Karpas-422 (cell line): ENCODE results near the gene ZNF575. TPM values are rescaled to one million over a fixed set of nuclear protein-coding genes. Genes with fewer than 3 reads are reported as not detected.

Experiments used
- DNase-seq: peaks from one replicate; pipeline ENCODE4 v3.0.0-alpha.2; 2015
- H2AFZ ChIP-seq: fragments of 200-600 bp; sonication (generic); 2 replicates; pipeline ENCODE4 v1.6.1; 2014; ENCODE audit warnings: antibody characterized with exemption, low read length, mixed read lengths
- H3K27ac ChIP-seq: fragments of 200-600 bp; sonication (generic); 2 replicates; pipeline ENCODE4 v1.5.1; 2014; ENCODE audit warnings: mild to moderate bottlenecking, low read length, moderate library complexity
- H3K27me3 ChIP-seq: fragments of 200-600 bp; sonication (generic); 2 replicates; pipeline ENCODE4 v1.6.1; 2014; ENCODE audit warnings: low read length, mixed read lengths
- H3K36me3 ChIP-seq: fragments of 200-600 bp; sonication (generic); 2 replicates; pipeline ENCODE4 v1.6.1; 2014; ENCODE audit warnings: low read length, mixed read lengths; ENCODE audit not compliant: insufficient read depth
- H3K4me1 ChIP-seq: fragments of 200-600 bp; sonication (generic); 2 replicates; pipeline ENCODE4 v1.6.1; 2014; ENCODE audit warnings: mild to moderate bottlenecking, low read length, mixed read lengths
- H3K4me2 ChIP-seq: fragments of 200-600 bp; sonication (generic); 2 replicates; pipeline ENCODE4 v1.6.1; 2014; ENCODE audit warnings: low read length, low read depth, mild to moderate bottlenecking; ENCODE audit not compliant: poor library complexity, severe bottlenecking
- H3K4me3 ChIP-seq: fragments of 200-600 bp; sonication (generic); 2 replicates; pipeline ENCODE4 v1.5.1; 2014; ENCODE audit warnings: mild to moderate bottlenecking, antibody characterized with exemption, low read length, mixed read lengths
- H3K79me2 ChIP-seq: fragments of 200-600 bp; sonication (generic); 2 replicates; pipeline ENCODE4 v1.6.1; 2014; ENCODE audit warnings: mild to moderate bottlenecking, low read length, mixed read lengths
- H3K9ac ChIP-seq: fragments of 200-600 bp; sonication (generic); 2 replicates; pipeline ENCODE4 v1.6.0; 2014; ENCODE audit warnings: low read length
- H3K9me2 ChIP-seq: fragments of 200-600 bp; sonication (generic), shearing (Covaris generic); replicated peaks from 2 replicates; pipeline ENCODE4 v1.6.0; 2014; ENCODE audit warnings: mild to moderate bottlenecking, low read length, moderate library complexity; ENCODE audit not compliant: insufficient read depth
- H3K9me3 ChIP-seq: fragments of 300-700, 200-600 bp; sonication (generic); 2 replicates; pipeline ENCODE4 v1.6.1; 2014; ENCODE audit warnings: low read length, mixed read lengths
- H4K20me1 ChIP-seq: fragments of 200-600 bp; sonication (generic); 2 replicates; pipeline ENCODE4 v1.6.1; 2014; ENCODE audit warnings: mild to moderate bottlenecking, antibody characterized with exemption, low read length, low read depth; ENCODE audit not compliant: insufficient read depth
- total RNA-seq: library from RNA; depleted of rRNA; stranded (reverse); fragments of >200 nt; shearing (Covaris generic); gene quantifications from 2 replicates; pipeline ENCODE4 v1.2.3, GENCODE V29; 2014; ENCODE audit warnings: low replicate concordance

Gene ZNF575
- total RNA-seq, 1 experiment from 2014 or later: 0.34 TPM

DNA sequence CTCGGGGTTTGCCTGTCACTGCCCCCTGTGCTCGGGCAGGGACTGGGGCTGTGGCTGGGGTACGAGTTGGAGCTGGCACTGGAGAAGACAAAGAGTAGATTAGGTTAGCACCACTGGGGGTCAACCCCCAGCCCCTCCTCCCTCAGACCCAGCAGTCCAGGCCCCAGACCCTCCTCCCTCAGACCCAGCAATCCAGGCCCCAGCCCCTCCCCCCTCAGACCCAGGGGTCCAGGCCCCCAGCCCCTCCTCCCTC is 19.1 kb downstream of the ZNF575 start:
- no peaks in the 10 kb centered on the region for H3K36me3 ChIP-seq
- no peak overlapping the region for H2AFZ ChIP-seq
- no peak overlapping the region for H3K9ac ChIP-seq
- no peaks in the 10 kb centered on the region for H3K79me2 ChIP-seq
- H3K9me2 ChIP-seq: no peaks in the 10 kb centered on the region
- H4K20me1 ChIP-seq: no peaks in the 10 kb centered on the region
- H3K27ac ChIP-seq: no peak overlapping the region
- H3K4me3 ChIP-seq: no peak overlapping the region
- H3K4me2 ChIP-seq: no peak overlapping the region
- no peaks in the 10 kb centered on the region for H3K27me3 ChIP-seq
- H3K4me1 ChIP-seq: no peaks in the 10 kb centered on the region
- DNase-seq: no peak
- H3K9me3 ChIP-seq: no peaks in the 10 kb centered on the region

DNA sequence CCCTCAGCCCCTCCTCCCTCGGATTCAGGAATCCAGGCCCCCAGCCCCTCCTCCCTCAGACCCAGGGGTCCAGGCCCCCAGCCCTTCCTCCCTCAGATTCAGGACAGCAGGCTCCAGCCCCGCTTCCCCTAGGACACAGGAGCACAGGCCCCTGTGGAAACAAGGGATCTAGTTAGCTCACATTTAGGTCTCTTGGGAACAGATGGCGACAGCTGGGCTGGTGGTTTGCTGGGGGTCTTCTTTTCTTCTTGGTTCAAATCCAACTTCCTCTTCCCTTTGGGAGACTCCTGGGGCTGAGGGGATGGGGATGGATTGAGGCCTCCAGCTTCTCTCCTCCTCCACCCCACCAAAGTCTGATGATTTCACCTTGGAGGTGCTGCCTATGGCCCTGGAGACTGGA is 19.6 kb downstream of the ZNF575 start:
- no peaks in the 10 kb centered on the region for H3K36me3 ChIP-seq
- H3K79me2 ChIP-seq: no peaks in the 10 kb centered on the region
- H3K9me3 ChIP-seq: no peaks in the 10 kb centered on the region
- no peak overlapping the region for H3K9ac ChIP-seq
- no peak overlapping the region for H3K4me2 ChIP-seq
- H2AFZ ChIP-seq: no peak overlapping the region
- no peak for DNase-seq
- H3K4me3 ChIP-seq: no peak overlapping the region
- no peaks in the 10 kb centered on the region for H3K9me2 ChIP-seq
- no peaks in the 10 kb centered on the region for H4K20me1 ChIP-seq
- H3K27me3 ChIP-seq: no peaks in the 10 kb centered on the region
- no peak overlapping the region for H3K27ac ChIP-seq
- no peaks in the 10 kb centered on the region for H3K4me1 ChIP-seq

DNA sequence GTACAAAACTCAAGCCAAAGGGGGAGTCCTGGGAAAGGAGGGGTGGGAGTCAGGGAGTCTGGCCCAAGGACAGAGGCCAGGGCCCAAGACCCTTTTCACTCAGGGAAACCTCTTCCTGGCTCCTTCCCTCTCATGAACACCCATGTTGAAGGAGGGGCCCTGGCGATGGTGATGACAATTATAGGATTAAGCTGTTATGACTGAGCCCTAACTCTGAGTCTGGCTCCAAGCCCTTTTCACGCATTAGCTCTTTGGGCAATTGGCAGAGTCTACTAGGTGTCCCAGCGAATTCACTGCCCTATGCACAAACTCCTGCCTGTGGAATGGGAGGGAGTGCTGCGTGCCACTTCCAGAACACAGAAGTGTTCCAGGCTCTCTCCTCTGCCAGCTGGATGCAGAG is 20.7 kb downstream of the ZNF575 start:
- no peak overlapping the region for H3K4me3 ChIP-seq
- H3K4me1 ChIP-seq: no peaks in the 10 kb centered on the region
- H3K9ac ChIP-seq: no peak overlapping the region
- no peaks in the 10 kb centered on the region for H3K9me3 ChIP-seq
- H3K27ac ChIP-seq: no peak overlapping the region
- DNase-seq: no peak
- no peaks in the 10 kb centered on the region for H4K20me1 ChIP-seq
- H3K36me3 ChIP-seq: no peaks in the 10 kb centered on the region
- H3K27me3 ChIP-seq: no peaks in the 10 kb centered on the region
- no peak overlapping the region for H3K4me2 ChIP-seq
- no peaks in the 10 kb centered on the region for H3K79me2 ChIP-seq
- H2AFZ ChIP-seq: no peak overlapping the region
- H3K9me2 ChIP-seq: no peaks in the 10 kb centered on the region

DNA sequence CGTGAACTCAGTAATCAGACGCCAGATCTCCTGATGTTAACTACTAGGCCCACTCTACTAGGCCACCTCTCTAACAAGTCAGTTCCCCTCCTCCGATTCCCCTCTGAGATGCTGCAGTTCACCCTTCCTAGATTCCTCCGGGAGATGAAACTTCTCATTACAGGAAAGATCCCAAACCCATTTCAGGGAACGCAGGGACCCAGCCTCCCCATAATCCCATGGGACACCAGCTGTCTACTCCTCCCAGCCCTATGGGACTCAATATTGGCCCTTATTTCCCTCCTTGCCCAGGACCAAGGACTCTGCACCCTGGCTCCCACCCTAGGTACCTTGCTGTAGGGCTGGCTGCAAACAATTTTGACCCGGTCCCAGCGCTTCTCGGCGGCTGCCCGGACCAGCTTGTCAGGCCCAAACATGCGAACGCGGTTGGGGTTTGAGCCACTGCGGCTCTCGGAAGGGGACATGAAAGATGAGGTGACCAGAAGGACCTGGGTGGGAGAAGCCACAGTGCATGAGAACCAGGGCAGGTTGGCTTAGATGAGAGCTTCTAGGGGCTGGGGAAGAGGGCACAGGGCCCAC is 21.4 kb downstream of the ZNF575 start:
- DNase-seq: no peak
- Histone ChIP-seq H3K4me1 (no peaks in the 10 kb centered on the region), H3K4me2 (no peak overlapping the region), H2AFZ (no peak overlapping the region), H3K79me2 (no peaks in the 10 kb centered on the region), H3K9me3 (no peaks in the 10 kb centered on the region), H3K9ac (no peak overlapping the region), H3K4me3 (no peak overlapping the region), H3K27me3 (no peaks in the 10 kb centered on the region), H3K36me3 (peaks cover under 1% of the 10 kb centered on the region; the same call in 1 of the 2 replicates), H3K9me2 (no peaks in the 10 kb centered on the region), H4K20me1 (no peaks in the 10 kb centered on the region), H3K27ac (no peak overlapping the region)

DNA sequence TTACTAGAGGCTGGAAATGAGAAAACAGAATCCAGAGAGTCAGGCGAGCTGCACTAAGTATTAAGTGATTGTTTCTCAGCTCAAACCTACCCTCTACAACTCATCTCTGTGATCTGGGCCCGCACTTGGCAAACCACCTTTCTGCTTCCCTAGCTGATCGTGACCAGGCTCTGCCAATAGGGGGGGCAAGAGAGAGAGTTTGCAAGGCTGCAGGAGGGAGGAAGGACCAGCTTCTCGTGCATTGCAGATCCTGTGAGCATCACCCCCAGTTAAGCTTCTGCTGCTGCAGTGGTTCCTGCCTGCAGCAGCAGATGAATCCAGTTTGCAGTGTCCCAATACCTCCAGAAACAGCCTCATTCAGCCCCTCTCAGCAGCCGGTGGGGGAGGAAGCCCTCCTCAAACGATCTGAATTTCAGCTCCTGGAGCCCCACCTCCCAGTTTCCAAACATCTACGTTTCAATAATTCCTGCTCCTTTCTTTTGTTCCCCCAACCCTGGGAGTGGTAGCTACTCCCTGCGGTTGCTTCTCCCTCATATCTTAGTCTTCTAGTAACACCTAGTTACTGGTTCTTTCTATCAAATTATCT is 22.3 kb downstream of the ZNF575 start:
- H2AFZ ChIP-seq: no peak overlapping the region
- H4K20me1 ChIP-seq: no peaks in the 10 kb centered on the region
- no peak overlapping the region for H3K9ac ChIP-seq
- peak; percentile 89 for DNase-seq
- H3K9me3 ChIP-seq: no peaks in the 10 kb centered on the region
- H3K4me2 ChIP-seq: no peak overlapping the region
- H3K4me1 ChIP-seq: no peaks in the 10 kb centered on the region
- no peaks in the 10 kb centered on the region for H3K9me2 ChIP-seq
- no peaks in the 10 kb centered on the region for H3K27me3 ChIP-seq
- H3K4me3 ChIP-seq: no peak overlapping the region
- peaks cover 2% of the 10 kb centered on the region; the same call in 1 of the 2 replicates for H3K36me3 ChIP-seq
- no peaks in the 10 kb centered on the region for H3K79me2 ChIP-seq
- H3K27ac ChIP-seq: no peak overlapping the region

DNA sequence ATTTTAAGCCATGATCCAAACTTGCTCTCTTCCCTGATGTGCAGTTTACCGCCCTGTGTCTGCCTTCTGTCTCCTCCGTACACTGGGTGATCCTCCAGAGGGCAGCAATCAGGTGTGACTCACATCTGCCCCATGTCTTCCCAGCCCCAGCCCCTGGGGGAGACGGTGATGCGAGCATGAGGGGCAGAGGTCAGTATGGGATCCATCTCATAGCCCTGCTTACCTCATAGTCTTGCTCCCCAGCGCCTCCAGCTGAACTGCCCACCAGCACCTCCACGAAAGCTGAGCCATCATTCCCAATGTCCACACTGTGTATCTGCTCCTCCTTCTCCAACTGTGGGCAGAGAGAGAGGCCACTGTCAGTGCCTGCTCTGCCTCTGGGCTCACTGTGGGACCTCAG is 27.7 kb downstream of the ZNF575 start:
- Histone ChIP-seq H3K27me3 (no peaks in the 10 kb centered on the region), H3K9me2 (no peaks in the 10 kb centered on the region), H3K4me3 (no peak overlapping the region), H3K9me3 (no peaks in the 10 kb centered on the region), H3K4me1 (peaks cover 5% of the 10 kb centered on the region), H3K36me3 (peaks cover 2% of the 10 kb centered on the region; the same call in 1 of the 2 replicates), H3K9ac (no peak overlapping the region), H2AFZ (no peak overlapping the region), H4K20me1 (no peaks in the 10 kb centered on the region), H3K4me2 (no peak overlapping the region), H3K79me2 (peaks cover 22% of the 10 kb centered on the region), H3K27ac (no peak overlapping the region)
- no peak for DNase-seq

DNA sequence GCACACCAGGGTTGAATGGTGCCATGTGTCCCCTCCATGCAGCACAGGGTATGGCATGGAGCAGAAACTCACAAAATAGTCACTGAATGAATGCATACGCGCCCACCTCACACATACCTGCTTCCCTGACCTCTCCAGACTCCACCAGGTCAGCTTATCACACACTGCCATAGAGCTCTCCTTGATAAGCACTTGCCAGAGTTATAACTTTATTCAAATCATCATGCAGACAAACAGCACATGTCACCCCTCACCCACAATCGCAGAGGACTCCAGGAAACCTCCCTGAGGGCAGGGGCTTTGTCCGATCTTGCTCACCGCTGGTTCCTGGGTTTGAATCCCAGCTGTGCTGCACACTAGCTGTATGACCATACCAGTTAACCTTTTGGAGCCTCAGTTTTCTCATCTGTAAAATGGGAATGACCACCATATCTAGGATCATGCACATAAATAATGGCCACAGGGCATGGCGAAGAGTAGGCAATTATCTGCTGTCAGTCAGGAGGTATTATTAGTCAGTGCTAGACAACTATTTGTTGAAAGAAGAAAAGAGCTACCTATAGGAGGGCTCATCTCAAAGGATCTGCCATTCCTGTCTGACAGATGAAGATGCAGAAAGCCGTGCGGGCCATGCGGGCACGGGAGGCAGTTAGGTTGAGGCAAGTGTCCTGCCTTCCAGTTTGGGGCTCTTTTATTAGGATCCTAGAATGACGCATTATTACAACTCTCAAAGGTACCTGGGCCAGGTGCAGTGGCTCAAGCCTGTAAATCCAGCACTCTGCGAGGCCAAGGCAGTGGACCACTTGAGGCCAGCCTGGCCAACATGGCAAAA is 28.4 kb downstream of the ZNF575 start:
- Histone ChIP-seq H3K9ac (no peak overlapping the region), H3K9me2 (no peaks in the 10 kb centered on the region), H3K4me2 (no peak overlapping the region), H3K9me3 (no peaks in the 10 kb centered on the region), H2AFZ (no peak overlapping the region), H4K20me1 (no peaks in the 10 kb centered on the region), H3K36me3 (peaks cover 2% of the 10 kb centered on the region; the same call in 1 of the 2 replicates), H3K79me2 (peaks cover 22% of the 10 kb centered on the region), H3K4me3 (no peak overlapping the region), H3K4me1 (peaks cover 5% of the 10 kb centered on the region), H3K27ac (no peak overlapping the region), H3K27me3 (no peaks in the 10 kb centered on the region)
- DNase-seq: no peak

DNA sequence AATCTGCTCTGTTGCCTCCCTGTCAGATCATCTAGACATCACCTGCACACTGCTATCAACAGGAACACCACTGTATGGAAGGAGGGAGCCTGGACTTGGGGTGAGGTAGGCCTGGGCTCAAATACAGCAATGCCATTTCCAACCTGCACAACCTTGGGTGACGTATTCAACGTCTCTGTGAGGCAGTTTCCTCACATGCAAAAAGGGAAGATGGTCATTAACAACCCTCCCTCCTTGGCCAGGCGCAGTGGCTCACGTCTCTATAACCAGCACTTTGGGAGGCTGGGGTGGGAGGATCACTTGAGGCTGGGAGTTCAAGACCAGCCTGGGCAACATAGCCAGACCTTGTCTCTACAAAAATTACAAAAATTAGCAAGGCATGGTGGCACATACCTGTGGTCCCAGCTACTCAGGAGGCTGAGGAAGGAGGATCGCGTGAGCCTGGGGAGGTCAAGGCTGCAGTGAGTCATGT is 29.3 kb downstream of the ZNF575 start:
- no peaks in the 10 kb centered on the region for H4K20me1 ChIP-seq
- no peak overlapping the region for H3K4me2 ChIP-seq
- no peak overlapping the region for H2AFZ ChIP-seq
- H3K9me3 ChIP-seq: no peaks in the 10 kb centered on the region
- peaks cover 2% of the 10 kb centered on the region; the same call in 1 of the 2 replicates for H3K36me3 ChIP-seq
- no peak for DNase-seq
- no peak overlapping the region for H3K27ac ChIP-seq
- peaks cover 26% of the 10 kb centered on the region for H3K79me2 ChIP-seq
- H3K27me3 ChIP-seq: no peaks in the 10 kb centered on the region
- no peak overlapping the region for H3K4me3 ChIP-seq
- peaks cover 5% of the 10 kb centered on the region for H3K4me1 ChIP-seq
- no peak overlapping the region for H3K9ac ChIP-seq
- H3K9me2 ChIP-seq: no peaks in the 10 kb centered on the region
